ENCODE measurements around the gene SLC1A1.
"Not testable (repeated sequence)": the region's sequence is repeated elsewhere in the genome, so short reads cannot be mapped to it uniquely, and the experiment has no call there.

DNA sequence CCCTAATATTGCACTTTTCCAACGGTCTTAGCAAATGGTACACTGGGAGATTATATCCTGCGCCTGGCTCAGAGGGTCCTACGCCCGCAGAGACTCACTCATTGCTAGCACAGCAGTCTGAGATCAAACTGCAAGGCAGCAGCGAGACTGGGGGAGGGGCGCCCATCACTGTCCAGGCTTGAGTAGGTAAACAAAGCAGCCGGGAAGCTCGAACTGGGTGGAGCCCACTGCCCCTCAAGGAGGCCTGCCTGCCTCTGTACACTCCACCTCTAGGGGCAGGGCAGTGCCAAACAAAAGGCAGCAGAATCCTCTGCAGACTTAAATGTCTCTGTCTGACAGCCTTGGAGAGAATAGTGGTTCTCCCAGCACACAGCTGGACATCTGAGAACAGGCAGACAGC lies 41.1 kb downstream of the SLC1A1 start:
- not testable (repeated sequence) for TF ChIP-seq POLR2AphosphoS5 (IDR thresholded peaks at IDR 0.05; ENCODE audit: borderline replicate concordance, low read depth, low read length); EZH2 (IDR thresholded peaks at IDR 0.05)
